H1 (cell line): ENCODE data around the gene GAK. TPM values are rescaled to one million over a fixed set of nuclear protein-coding genes. Genes with fewer than 3 reads are reported as not detected.

Source experiments
- CTCF ChIA-PET: fragments of 300-600 bp; sonication (Branson Sonifier 250); formaldehyde crosslinking; loops from one replicate; lab custom pipeline; 2021; ENCODE audit not compliant: partially characterized antibody; lab: Charles Lee
- POLR2A ChIA-PET: fragments of 300-600 bp; sonication (Branson Sonifier 250); formaldehyde crosslinking; loops from one replicate; lab custom pipeline; 2021; ENCODE audit warnings: inconsistent platforms; ENCODE audit not compliant: partially characterized antibody; lab: Charles Lee
- DNase-seq, 2 experiments: peaks; one replicate each; pipeline versions ENCODE4 v3.0.0 to v3.0.0-alpha.2; 2010 to 2022; ENCODE audit warnings: low spot score in 2 of 2, low read depth in 1 of 2, mixed read lengths in 1 of 2
- FAIRE-seq: peaks from 2 replicates; lab custom pipeline; 2011; peaks lifted over from hg19 to GRCh38; lab: Jason Lieb, UNC
- H2AFZ ChIP-seq: 2 replicates; pipeline ENCODE4 v1.8.1; 2012; ENCODE audit warnings: low read length, inconsistent platforms
- H2AK5ac ChIP-seq: 2 replicates; pipeline ENCODE4 v1.6.1; 2013; ENCODE audit warnings: low read depth, low read length
- H2BK120ac ChIP-seq: replicated peaks from 2 replicates; pipeline ENCODE3; 2013; ENCODE audit warnings: low read depth, low read length, inconsistent platforms
- H2BK12ac ChIP-seq: 2 replicates; pipeline ENCODE4 v1.6.1; 2013; ENCODE audit warnings: low read depth, low read length
- H2BK15ac ChIP-seq: 2 replicates; pipeline ENCODE4 v1.6.1; 2013; ENCODE audit warnings: low read length
- H2BK20ac ChIP-seq: 2 replicates; pipeline ENCODE4 v1.6.1; 2013; ENCODE audit warnings: low read length
- H2BK5ac ChIP-seq: 2 replicates; pipeline ENCODE4 v1.6.1; 2013; ENCODE audit warnings: low read depth, low read length
- H3K14ac ChIP-seq: 2 replicates; pipeline ENCODE4 v1.6.1; 2013; ENCODE audit warnings: inconsistent platforms; ENCODE audit not compliant: insufficient read length
- H3K18ac ChIP-seq: 2 replicates; pipeline ENCODE4 v1.6.1; 2013; ENCODE audit warnings: low read length; ENCODE audit errors: extremely low read depth
- H3K23ac ChIP-seq: 2 replicates; pipeline ENCODE4 v1.6.1; 2013; ENCODE audit warnings: inconsistent platforms; ENCODE audit not compliant: insufficient read length
- H3K23me2 ChIP-seq: 2 replicates; pipeline ENCODE4 v1.6.1; 2013; ENCODE audit warnings: low read depth, low read length
- H3K27ac ChIP-seq: 2 replicates; pipeline ENCODE4 v1.6.1; 2011; ENCODE audit warnings: low read depth, low read length, inconsistent platforms
- H3K27me3 ChIP-seq, 4 experiments: replicated peaks in 1 of 4; 1 replicate in 1 of 4; 2 replicates in 3 of 4; pipeline versions ENCODE4 v1.6.1 to v1.8.1; 2011 to 2013; ENCODE audit warnings: low read length in 3 of 4, mild to moderate bottlenecking in 3 of 4, inconsistent platforms in 2 of 4, mixed read lengths in 2 of 4, moderate library complexity in 1 of 4; ENCODE audit not compliant: control insufficient read depth in 3 of 4, insufficient read depth in 3 of 4; ENCODE audit errors: extremely low read depth in 1 of 4
- H3K36me3 ChIP-seq, 4 experiments: 2 replicates each; pipeline versions ENCODE4 v1.6.1 to v1.8.1; 2011 to 2013; ENCODE audit warnings: mild to moderate bottlenecking in 4 of 4, low read length in 3 of 4, moderate library complexity in 2 of 4, control low read depth in 1 of 4, inconsistent platforms in 1 of 4; ENCODE audit not compliant: insufficient read depth in 4 of 4, control insufficient read depth in 2 of 4
- H3K4ac ChIP-seq: replicated peaks from 2 replicates; pipeline ENCODE3; 2013; ENCODE audit warnings: low read length, low read depth, mixed read lengths, inconsistent platforms; ENCODE audit not compliant: insufficient read length
- H3K4me1 ChIP-seq, 4 experiments: replicated peaks in 1 of 4; 1 replicate in 1 of 4; 2 replicates in 3 of 4; pipeline versions ENCODE4 v1.6.1 to v1.8.1; 2011 to 2013; ENCODE audit warnings: low read length in 3 of 4, inconsistent platforms in 2 of 4, mixed read lengths in 1 of 4; ENCODE audit not compliant: insufficient read depth in 4 of 4, control insufficient read depth in 3 of 4
- H3K4me2 ChIP-seq, 2 experiments: 2 replicates each; pipeline versions ENCODE4 v1.6.1 to v1.8.1; 2011 to 2013; ENCODE audit warnings: low read depth in 2 of 2, low read length in 2 of 2, control low read depth in 1 of 2, inconsistent platforms in 1 of 2, mild to moderate bottlenecking in 1 of 2; ENCODE audit not compliant: insufficient read depth in 1 of 2
- H3K4me3 ChIP-seq, 4 experiments: fragments of 200-600, 300-600 bp in 1 of 4; sonication (generic), shearing (Covaris generic), sonication (Bioruptor Twin) in 1 of 4; 2 replicates each; pipeline versions ENCODE4 v1.5.1 to v1.8.1; 2011 to 2016; ENCODE audit warnings: low read length in 4 of 4, low read depth in 3 of 4, control low read depth in 2 of 4, inconsistent platforms in 2 of 4, mild to moderate bottlenecking in 2 of 4, mixed read lengths in 1 of 4, moderate library complexity in 1 of 4; ENCODE audit not compliant: insufficient read depth in 2 of 4; ENCODE audit errors: extremely low read depth in 1 of 4
- H3K56ac ChIP-seq: replicated peaks from 2 replicates; pipeline ENCODE3; 2013; ENCODE audit warnings: low read depth, mild to moderate bottlenecking, mixed read lengths, low read length, inconsistent platforms; ENCODE audit not compliant: insufficient read length
- H3K79me1 ChIP-seq: 2 replicates; pipeline ENCODE4 v1.6.1; 2013; ENCODE audit warnings: low read depth, low read length, control low read depth
- H3K79me2 ChIP-seq, 2 experiments: 2 replicates each; pipeline versions ENCODE4 v1.6.1 to v1.8.1; 2012 to 2013; ENCODE audit warnings: low read length in 2 of 2, mild to moderate bottlenecking in 2 of 2, inconsistent platforms in 1 of 2; ENCODE audit not compliant: insufficient read depth in 2 of 2, control insufficient read depth in 1 of 2
- H3K9ac ChIP-seq, 4 experiments: replicated peaks in 1 of 4; 1 replicate in 1 of 4; 2 replicates in 3 of 4; pipeline versions ENCODE4 v1.6.1 to v1.8.1; 2011 to 2013; ENCODE audit warnings: low read depth in 3 of 4, low read length in 3 of 4, control low read depth in 2 of 4, mild to moderate bottlenecking in 2 of 4, moderate library complexity in 2 of 4, inconsistent platforms in 1 of 4; ENCODE audit errors: extremely low read depth in 1 of 4
- H3K9me3 ChIP-seq, 2 experiments: 2 replicates each; pipeline versions ENCODE4 v1.6.1 to v1.8.1; 2012 to 2013; ENCODE audit warnings: mild to moderate bottlenecking in 2 of 2, moderate library complexity in 2 of 2, control low read depth in 1 of 2, inconsistent platforms in 1 of 2, low read depth in 1 of 2, low read length in 1 of 2, mixed read lengths in 1 of 2; ENCODE audit not compliant: insufficient read depth in 2 of 2
- H4K20me1 ChIP-seq, 2 experiments: replicated peaks in 1 of 2; 2 replicates each; pipeline versions ENCODE3 to v1.8.1; 2011 to 2013; ENCODE audit warnings: inconsistent platforms in 2 of 2, low read length in 2 of 2, mild to moderate bottlenecking in 1 of 2; ENCODE audit not compliant: insufficient read depth in 2 of 2, control insufficient read depth in 1 of 2
- H4K5ac ChIP-seq: 2 replicates; pipeline ENCODE4 v1.6.1; 2013; ENCODE audit warnings: low read length, low read depth, mixed read lengths, inconsistent platforms; ENCODE audit not compliant: insufficient read length
- H4K8ac ChIP-seq: 2 replicates; pipeline ENCODE4 v1.8.0; 2013; ENCODE audit warnings: mild to moderate bottlenecking, moderate library complexity, low read length, inconsistent platforms; ENCODE audit not compliant: insufficient read depth; ENCODE audit errors: extremely low read depth
- H4K91ac ChIP-seq: replicated peaks from 2 replicates; pipeline ENCODE3; 2013; ENCODE audit warnings: low read length, mixed read lengths, inconsistent platforms; ENCODE audit not compliant: insufficient read length
- BACH1 ChIP-seq: IDR thresholded peaks from 2 replicates; pipeline ENCODE4 v1.6.1; 2012; ENCODE audit warnings: low read length, improper control_type of control experiment
- BCL11A ChIP-seq, 2 experiments: IDR thresholded peaks; one replicate each; pipeline ENCODE4 v1.6.1; 2011; ENCODE audit warnings: low read depth in 2 of 2, low read length in 2 of 2, mild to moderate bottlenecking in 2 of 2
- CBX5 ChIP-seq: fragments of 300-800, 300-1000 bp; sonication (generic); IDR thresholded peaks from 2 replicates; pipeline ENCODE4 v1.7.1; 2016; ENCODE audit warnings: antibody characterized with exemption, low read length, low read depth
- EGR1 ChIP-seq: IDR thresholded peaks from 2 replicates; pipeline ENCODE4 v1.6.1; 2011; ENCODE audit warnings: low read depth, low read length, borderline replicate concordance
- EZH2 ChIP-seq: fragments of 200-600 bp; sonication (generic); IDR thresholded peaks from 2 replicates; pipeline ENCODE4 v1.7.1; 2012; ENCODE audit warnings: low read depth, mild to moderate bottlenecking, moderate library complexity, low read length, inconsistent platforms; ENCODE audit not compliant: severe bottlenecking
- GABPA ChIP-seq: IDR thresholded peaks from 2 replicates; pipeline ENCODE4 v1.6.1; 2011; ENCODE audit warnings: mild to moderate bottlenecking, low read length, moderate library complexity, borderline replicate concordance; ENCODE audit not compliant: insufficient read depth
- GTF2F1 ChIP-seq: IDR thresholded peaks from 2 replicates; pipeline ENCODE4 v1.6.1; 2012; ENCODE audit warnings: low read depth, low read length, improper control_type of control experiment, borderline replicate concordance
- MAFK ChIP-seq: IDR thresholded peaks from 2 replicates; pipeline ENCODE4 v1.6.1; 2012; ENCODE audit warnings: low read depth, mild to moderate bottlenecking, improper control_type of control experiment, low read length
- RNF2 ChIP-seq: fragments of 200-900, 300-1000 bp; sonication (generic); IDR thresholded peaks from 2 replicates; pipeline ENCODE4 v1.7.1; 2016; ENCODE audit warnings: borderline replicate concordance, low read depth, mild to moderate bottlenecking, antibody characterized with exemption, low read length; ENCODE audit not compliant: poor library complexity, severe bottlenecking; ENCODE audit errors: missing control alignments
- SUZ12 ChIP-seq: fragments of 200-600 bp; sonication (generic); IDR thresholded peaks from 2 replicates; pipeline ENCODE4 v1.6.1; 2012; ENCODE audit warnings: mild to moderate bottlenecking, inconsistent platforms, low read length, moderate library complexity, mixed read lengths
- TCF12 ChIP-seq: IDR thresholded peaks from 2 replicates; pipeline ENCODE4 v1.6.1; 2011; ENCODE audit warnings: low read depth, mild to moderate bottlenecking, low read length
- WGBS, 2 experiments: shearing (Covaris generic) in 1 of 2; methylation state at CpG; one replicate each; pipeline versions ENCODE4 v1.1.6 to v1.1.7; 2013 to 2015; ENCODE audit warnings: low lambda C conversion rate in 2 of 2, mixed read lengths in 2 of 2, inconsistent platforms in 1 of 2, low coverage in 1 of 2, missing lambda C conversion rate in 1 of 2; ENCODE audit not compliant: insufficient replicate concordance in 2 of 2, insufficient coverage in 1 of 2, insufficient read length in 1 of 2; ENCODE audit errors: extremely low coverage in 1 of 2, missing lambda C conversion rate in 1 of 2; 5-methylcytosine and 5-hydroxymethylcytosine counted together
- polyA plus RNA-seq, 7 experiments: library from polyadenylated mRNA; depleted of rRNA in 3 of 7; stranded (reverse) in 5 of 7; unstranded in 2 of 7; fragments of >200 nt in 5 of 7; fragments of 200-250 nt in 2 of 7; gene quantifications; 1 replicate in 5 of 7; 2 replicates in 1 of 7; 4 replicates in 1 of 7; pipeline versions ENCODE4 v1.2.1 to v1.2.3, GENCODE V29; 2011 to 2013; ENCODE audit warnings: missing spikeins in 2 of 7, mixed read lengths in 2 of 7
- total RNA-seq: library from RNA; stranded (reverse); fragmentation: NEBNext Ultra II Directional; extraction: Animal tissue kit (Norgen Biotek cat#: 25700); gene quantifications from 2 replicates; pipeline ENCODE4 v1.2.1, GENCODE V29; 2021

The GAK gene
- total and polyA plus RNA-seq, 2 of the 8 experiments (the other 6 are each of a cell fraction or from before 2014, with no cell fraction given) = 31.5 to 70.8 TPM

- DNase-seq = peak in 1 of 2 experiments; percentile 78
- Histone ChIP-seq H3K79me2 (no peaks in the 10 kb centered on the region), H3K23me2 (peaks cover 7% of the 10 kb centered on the region; the same call in 1 of the 2 replicates), H3K9me3 (peaks cover 5 to 11% of the 10 kb centered on the region in 2 experiments; a peak in 1 of 4 replicates), H3K4me3 (peak overlapping the region; percentile 51 to 80 (median 64)), H2AK5ac (no peak overlapping the region), H3K18ac (no peak overlapping the region), H3K4ac (no peak overlapping the region), H3K36me3 (no peaks in the 10 kb centered on the region), H3K23ac (no peak overlapping the region), H4K20me1 (peaks cover 6 to 17% of the 10 kb centered on the region in 2 experiments), H3K27me3 (peaks cover 7 to 37% (median 29%) of the 10 kb centered on the region in 4 experiments; a peak in 6 of 7 replicates), H4K5ac (peak overlapping the region; percentile 43), H3K4me2 (peak overlapping the region; percentile 77 to 95), H2BK12ac (no peak overlapping the region), H3K79me1 (no peaks in the 10 kb centered on the region), H2AFZ (no peak overlapping the region; the same call in 1 of the 2 replicates), H3K4me1 (peaks cover 0 to 9% (median 4%) of the 10 kb centered on the region in 4 experiments; a peak in 3 of 7 replicates), H2BK120ac (no peak overlapping the region), H4K8ac (0 out of 2 replicates have a peak overlapping the region, but pooled peaks have one; percentile 46), H4K91ac (no peak overlapping the region), H2BK15ac (no peak overlapping the region), H3K14ac (no peak overlapping the region), H3K9ac (peak overlapping the region in 1 of 4 experiments; percentile 65; a peak in 1 of 7 replicates), H3K27ac (no peak overlapping the region), H2BK5ac (no peak overlapping the region), H2BK20ac (no peak overlapping the region), H3K56ac (no peak overlapping the region)
- WGBS, 2 experiments = 1% methylated on average over 30 of the region's 65 CpGs; no CpG with 5 or more reads in 1 of the 2 experiments
- FAIRE-seq = no peak
- POLR2A ChIA-PET = no interaction called here
- CTCF ChIA-PET = no interaction called here
- peak; percentile 43 for TF ChIP-seq EZH2
- TF ChIP-seq EGR1 = no peak
- TF ChIP-seq BACH1 = no peak
- no peak for TF ChIP-seq GTF2F1
- TF ChIP-seq CBX5 = no peak
- TF ChIP-seq MAFK = no peak
- peak; percentile 40; the same call in 1 of the 2 replicates for TF ChIP-seq SUZ12
- TF ChIP-seq TCF12 = no peak
- no peak for TF ChIP-seq RNF2
- peak; percentile 54; the same call in 1 of the 2 replicates for TF ChIP-seq GABPA
- no peak for TF ChIP-seq BCL11A (IDR thresholded peaks at IDR 0.05; ENCODE audit: low read depth in 2 of 2, low read length in 2 of 2)
Measured at GRCh38 chr4:972651-973424, 40.7 kb upstream of the GAK start.
